SH-SY5Y (cell line): ENCODE results near the gene CNTN2.

Source experiments
- GATA2 ChIP-seq: IDR thresholded peaks from 2 replicates; pipeline ENCODE4 v1.6.1; 2011; ENCODE audit warnings: mild to moderate bottlenecking, low read depth, low read length
- GATA3 ChIP-seq: IDR thresholded peaks from 2 replicates; pipeline ENCODE4 v1.6.1; 2011; ENCODE audit warnings: low read depth, mild to moderate bottlenecking, low read length, moderate library complexity

- no peak for TF ChIP-seq GATA2
- TF ChIP-seq GATA3 = no peak
These were observed 29.9 kb downstream of the CNTN2 start for GRCh38 chr1:205072881-205073280.
